Measurements from ENCODE around the gene LELP1.
"Not testable (repeated sequence)": the region's sequence is repeated elsewhere in the genome, so short reads cannot be mapped to it uniquely, and the experiment has no call there.

LELP1 gene
- 0 reads per million in 2 experiments for total RNA-seq

DNA sequence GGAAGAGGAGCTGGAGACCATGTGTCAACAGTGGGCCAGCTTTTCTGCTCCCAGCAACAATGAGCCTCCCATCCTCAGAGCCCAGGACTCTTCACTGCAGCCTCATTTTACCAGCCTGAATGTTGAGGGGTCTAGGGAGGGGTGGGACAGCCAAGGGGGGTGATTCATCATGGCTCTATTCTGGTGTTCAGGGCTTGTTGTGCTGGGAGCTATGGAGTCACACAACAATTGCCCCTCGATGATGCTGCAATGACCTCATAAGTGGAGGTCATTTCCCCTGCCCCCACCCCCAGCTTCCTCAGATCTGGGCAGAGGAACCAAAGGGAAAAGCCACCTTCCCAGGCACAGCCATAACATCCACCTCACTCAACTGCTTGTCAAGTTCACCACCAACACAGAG lies at the start of gene LELP1:
Gene LELP1 (plus strand): TSS at position 301 of the 400 bp plus-strand sequence. CDS start 1,278 bp downstream, outside the sequence.
- no peak for DNase-seq (ENCODE audit: low read depth)

DNA sequence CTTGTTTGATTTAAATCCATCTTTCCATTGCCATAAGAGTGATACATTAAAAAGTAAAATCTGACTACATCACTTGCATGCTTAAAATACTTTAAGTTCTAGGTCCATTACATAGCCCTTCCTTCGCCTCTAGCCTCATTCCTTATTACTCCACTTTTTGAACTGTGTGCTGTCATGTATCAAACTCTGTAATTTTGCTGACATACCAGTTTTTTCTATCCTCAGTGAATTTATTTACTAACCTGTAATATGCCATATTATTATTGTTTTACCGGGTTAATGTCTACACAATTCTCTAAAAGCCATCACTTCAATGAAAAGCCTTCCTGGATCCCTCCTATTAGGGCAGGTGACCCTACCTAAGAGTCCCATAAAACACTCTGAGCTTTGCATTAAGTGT lies 47.7 kb upstream of the LELP1 start:
- no peak for DNase-seq (ENCODE audit: low read depth)

DNA sequence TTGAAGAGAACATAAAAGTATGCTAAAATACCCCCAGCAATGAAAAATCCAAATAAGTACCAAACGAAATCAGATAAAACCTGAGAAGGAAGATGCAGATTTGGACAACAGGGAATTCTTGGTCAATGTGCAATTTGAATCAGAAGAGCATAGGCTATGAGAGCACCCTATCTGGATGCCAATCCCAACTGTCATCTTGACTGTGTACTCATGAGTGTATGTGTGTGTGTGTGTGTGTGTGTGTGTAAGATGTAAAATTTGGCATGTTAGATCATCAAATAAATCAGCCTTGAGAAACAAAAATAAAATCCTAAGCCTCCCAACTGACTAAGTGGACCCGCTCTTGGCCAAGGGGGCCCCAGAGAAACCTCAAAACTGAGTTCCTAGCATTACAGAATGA lies 34.5 kb upstream of the LELP1 start:
- DNase-seq (ENCODE audit: low read depth) = no peak

DNA sequence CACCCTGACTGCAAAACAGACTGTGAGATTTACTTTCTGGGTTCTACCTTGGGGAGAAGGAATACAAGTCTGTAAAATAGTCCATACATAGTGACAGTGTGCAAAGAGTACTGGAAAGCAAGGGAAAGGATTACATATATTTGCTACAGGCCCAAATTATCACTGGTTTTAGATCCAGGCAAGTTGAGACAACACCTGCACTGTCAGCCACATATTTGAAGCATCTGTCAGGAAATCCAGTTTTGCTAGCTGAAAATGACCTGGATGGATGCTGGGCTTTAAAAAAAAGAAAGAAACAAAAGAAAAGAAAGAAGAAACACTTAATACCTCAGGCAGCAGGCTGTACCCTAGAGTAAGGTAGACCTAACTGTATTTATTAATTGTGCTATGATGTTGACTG lies 28.6 kb upstream of the LELP1 start:
- no peak for DNase-seq (ENCODE audit: low read depth)

DNA sequence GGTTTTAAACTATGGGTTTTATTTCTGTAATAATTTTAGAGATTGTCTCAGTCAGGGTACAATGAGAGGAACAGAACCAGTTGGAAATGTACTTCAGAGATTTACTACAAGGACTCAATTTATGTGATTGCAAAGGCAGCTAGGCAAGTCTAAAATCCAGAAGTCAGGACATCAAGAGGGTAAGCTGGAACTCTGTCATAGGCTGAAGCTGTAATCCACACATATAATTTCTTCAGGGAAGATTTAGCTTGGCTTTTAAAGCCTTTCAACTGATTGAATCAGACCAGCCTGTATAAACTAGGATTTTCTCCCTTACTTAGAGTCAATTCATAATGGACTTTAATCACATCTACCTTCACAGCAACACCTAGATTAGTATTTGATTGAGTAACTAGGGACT lies 24.3 kb upstream of the LELP1 start:
- DNase-seq (ENCODE audit: low read depth) = no peak

DNA sequence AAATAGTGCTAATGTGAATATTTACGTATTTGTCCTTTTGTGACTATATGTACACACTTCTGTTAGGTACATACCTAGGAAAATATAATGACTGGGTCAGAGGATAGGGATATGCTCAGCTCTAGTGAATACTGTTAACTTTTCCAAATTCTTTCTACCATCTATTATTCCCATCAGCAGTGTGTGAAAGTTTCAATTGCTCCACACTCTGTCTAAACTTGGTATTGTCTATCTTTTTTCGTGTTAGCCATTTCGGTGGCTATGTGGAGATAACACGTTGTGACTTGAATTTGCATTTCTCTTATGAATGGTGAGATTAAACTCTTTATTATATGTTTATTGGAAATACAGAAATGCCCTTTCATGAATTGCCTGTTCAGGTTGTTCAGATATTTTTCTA lies 22.7 kb upstream of the LELP1 start:
- DNase-seq (ENCODE audit: low read depth) = no peak

DNA sequence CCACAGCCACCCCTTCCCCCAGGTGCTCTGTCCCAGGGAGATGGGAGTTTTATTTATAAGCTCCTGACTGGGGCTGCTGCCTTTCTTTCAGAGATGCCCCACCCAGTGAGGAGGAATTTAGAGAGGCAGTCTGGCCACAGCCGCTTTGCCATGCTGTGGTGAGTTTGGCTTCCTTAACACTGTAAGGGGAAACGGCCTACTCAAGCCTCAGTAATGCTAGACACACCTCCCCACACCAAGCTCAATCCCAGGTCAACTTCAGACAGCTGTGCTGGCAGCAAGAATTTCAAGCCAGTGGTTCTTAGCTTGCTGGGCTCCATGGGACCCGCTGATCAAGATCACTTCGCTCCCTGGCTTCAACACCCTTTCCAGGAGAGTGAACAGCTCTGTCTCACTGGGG lies 14.9 kb upstream of the LELP1 start:
- DNase-seq (ENCODE audit: low read depth) = not testable (repeated sequence)

DNA sequence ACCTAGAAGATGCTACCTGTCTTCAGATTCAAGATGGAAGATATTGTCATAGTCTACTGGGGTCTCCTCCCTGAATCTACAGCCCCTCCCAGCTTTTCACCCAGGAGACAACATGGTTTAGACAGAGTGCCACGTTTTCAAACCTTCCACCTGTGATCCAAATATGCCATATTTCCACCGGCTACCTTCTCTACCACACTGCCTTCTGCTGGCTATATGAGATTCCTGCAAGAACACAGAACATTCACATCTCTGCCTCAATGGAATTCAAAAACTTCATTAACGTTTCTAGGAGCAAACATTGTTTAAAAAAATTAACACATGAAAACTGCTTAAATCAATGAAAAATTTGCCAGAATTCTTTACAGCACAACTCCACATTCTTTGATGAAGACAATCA lies 12.9 kb upstream of the LELP1 start:
- no peak for DNase-seq (ENCODE audit: low read depth)

DNA sequence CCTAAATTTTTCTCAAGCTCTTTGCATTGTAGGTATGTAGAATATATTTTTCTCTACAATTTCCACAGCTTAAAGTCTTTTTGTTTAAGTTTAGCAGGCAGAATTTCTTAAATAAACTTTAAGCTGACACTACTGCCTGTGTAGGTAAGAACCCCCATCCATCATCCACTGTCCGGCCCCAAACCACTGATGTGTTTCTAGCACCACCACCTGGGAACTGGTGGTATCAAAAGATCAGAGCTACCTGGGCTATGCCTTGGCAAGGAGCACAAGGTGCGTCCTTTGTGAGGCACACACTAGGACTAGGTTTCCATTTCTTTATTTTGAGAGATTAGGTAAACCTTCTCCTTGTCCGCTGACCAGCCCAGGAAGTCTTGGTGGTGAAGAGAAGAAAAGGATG lies 10.5 kb upstream of the LELP1 start:
- no peak for DNase-seq (ENCODE audit: low read depth)

DNA sequence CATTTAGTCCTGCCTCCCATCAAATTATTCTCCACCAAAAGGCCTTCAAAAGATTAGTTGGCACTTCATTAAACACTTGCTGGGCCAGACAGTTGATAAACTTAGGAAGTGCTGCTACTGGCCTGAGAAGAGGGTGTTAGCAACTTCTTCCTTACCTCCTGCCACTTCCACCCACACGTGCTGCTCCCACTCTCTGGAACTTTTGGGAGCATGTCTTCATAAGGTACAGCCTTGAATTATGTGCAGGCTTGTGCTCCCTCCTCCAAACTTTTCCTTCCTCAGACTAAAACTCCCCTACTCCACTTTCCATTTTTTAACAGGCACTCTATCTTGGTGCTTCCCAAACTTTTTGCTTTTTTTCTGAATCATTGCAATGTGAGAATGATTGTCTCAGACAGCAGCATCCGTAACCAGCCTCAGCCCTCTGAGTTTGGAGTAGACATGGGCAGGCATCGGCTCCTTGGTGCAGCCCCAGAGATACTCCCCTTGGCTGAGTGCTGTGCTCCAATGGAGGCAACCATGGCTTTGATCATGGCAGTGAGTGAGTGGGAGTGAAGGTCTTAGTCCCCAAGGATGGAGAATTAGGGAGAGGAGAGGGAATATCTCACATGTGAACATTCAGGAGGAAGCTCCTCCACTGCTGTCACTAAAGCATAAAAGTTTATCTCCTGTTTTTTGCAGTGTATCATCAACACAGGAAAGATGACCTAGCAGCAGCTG lies 8.7 kb upstream of the LELP1 start:
- DNase-seq (ENCODE audit: low read depth) = no peak

DNA sequence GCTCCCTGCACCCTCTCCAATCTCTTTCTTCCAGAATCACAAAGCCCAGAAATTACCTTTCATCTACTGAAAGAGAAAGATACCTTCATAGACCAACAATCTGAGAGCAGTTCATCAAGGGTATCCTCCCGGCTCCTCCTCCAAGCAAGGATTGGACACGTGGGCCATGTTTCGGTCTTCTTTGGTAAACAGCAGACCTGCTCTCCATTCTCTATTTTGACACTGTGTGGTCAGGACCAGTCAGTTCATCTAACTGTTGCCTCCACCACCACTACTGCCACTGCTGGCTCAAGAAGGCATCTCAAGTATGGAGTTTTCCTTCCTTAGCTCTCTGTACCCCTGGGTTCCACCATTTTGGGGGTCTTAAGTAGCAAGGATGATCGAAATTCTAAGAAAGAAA lies 8.0 kb upstream of the LELP1 start:
- no peak for DNase-seq (ENCODE audit: low read depth)

DNA sequence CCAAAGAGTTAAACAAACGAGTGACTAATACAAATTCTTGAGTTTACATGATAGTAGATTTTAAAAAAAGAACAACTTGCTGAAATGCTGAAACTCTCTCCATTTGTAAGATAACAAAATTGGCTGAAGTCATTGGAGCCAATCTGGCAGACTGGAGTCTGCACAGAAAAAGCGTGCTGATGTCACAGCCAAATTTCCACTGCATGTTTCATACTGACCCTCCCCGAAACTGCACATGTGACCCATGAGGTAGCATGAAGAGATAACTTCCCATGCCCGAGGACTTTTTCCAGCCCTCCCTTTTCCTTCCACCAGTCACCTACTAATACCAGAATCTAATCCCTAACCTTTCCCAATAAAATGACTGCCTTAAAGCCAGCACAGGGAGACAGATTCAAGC lies 1.2 kb upstream of the LELP1 start:
- DNase-seq (ENCODE audit: low read depth) = no peak

DNA sequence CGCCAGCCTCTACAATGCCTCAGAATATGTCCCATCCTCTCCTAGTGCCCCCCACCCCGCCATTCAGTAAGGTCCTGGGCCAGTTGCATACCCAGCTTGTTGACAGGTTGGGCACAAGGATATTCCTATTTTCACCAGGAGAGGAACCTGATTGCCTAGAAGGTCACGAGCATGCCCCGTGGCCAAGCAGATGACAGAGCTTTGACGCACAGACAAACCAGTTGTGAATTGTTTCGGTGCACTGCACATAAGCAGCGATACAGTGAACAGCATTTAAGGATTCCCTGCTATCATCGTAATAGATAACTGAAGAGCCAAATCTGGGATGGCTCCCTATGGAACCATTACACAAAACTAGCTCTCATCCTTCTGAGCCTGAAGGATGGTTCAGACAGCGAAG lies 3.4 kb downstream of the LELP1 start:
- DNase-seq (ENCODE audit: low read depth) = no peak

DNA sequence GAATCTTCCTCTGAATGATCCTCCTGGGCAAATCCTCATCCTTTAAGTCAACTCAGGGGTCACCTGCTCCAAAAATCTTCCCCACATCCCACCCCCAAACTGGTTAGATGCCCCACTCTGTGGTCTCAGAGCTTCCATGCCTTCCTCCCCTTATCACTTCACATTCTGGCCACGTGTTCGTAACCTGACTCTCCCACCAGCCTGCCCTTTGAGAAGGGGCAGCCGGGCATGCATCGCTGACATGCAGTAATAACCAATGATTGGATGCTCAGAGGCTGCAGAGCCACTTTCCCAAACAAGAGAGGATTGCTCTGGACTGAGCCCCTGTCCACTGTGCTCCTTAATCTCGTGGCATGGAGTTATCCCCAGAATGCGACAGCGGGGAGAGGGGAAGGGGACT lies 7.0 kb downstream of the LELP1 start:
- no peak for DNase-seq (ENCODE audit: low read depth)

DNA sequence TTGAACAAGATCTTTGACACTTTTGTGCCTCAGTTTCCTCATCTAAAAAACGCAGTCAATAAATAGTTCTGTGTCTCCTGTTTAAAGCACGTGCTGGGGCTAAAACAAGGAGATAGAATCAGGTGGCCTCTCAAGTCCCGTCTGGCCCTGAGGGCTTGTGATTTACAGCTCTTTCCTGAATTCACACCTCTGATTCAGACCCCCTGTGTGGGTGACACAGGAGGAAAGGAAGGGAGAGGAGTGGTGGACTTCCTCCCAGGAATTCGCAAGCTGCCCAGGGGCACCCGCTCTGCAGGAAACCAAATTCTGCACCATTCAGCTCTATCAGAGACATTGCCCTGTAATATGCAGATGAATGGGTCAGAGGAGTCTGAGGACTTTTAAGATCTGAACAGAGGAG lies 9.0 kb downstream of the LELP1 start:
- no peak for DNase-seq (ENCODE audit: low read depth)

DNA sequence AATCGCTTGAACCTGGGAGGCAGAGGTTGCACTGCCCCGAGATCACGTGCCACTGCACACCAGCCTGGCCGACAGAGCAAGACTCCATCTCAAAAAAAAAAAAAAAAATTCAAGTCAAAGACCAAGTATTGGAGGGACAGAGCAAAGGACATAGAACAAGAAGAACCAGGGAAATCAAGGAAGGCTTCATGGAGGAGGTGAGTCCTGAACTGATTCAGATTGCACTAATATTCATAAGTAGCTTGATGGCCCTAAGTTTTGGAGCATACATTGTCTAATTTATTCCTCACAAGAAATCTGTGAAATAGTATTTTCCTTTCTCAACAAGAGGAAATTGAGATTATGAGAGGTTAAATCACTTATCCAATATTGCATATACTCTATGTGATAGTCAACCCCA lies 10.3 kb downstream of the LELP1 start:
- no peak for DNase-seq (ENCODE audit: low read depth)

DNA sequence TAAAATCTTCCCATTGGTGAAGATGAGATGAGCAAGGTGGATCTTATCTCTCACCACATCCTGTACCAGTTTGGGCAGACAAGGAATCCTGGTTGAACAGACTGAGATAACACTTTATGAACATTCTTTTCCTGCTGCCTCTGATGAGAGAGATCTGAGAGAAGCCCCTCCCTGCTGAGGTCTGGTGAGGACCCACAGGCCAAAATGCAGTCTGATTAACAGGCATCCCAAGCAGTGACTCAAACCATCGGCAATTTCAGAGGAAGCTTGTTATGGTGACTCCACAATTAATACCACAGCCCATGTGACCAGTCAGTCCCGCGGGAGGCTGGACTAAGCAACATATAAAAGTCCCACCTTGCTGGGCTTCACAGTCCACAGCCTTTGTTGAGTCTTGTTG lies 14.0 kb downstream of the LELP1 start, which contains the start of gene PRR9:
Gene PRR9 (plus strand): TSS at position 373 of the 400 bp plus-strand sequence. CDS start 561 bp downstream, outside the sequence.
- no peak for DNase-seq (ENCODE audit: low read depth)

DNA sequence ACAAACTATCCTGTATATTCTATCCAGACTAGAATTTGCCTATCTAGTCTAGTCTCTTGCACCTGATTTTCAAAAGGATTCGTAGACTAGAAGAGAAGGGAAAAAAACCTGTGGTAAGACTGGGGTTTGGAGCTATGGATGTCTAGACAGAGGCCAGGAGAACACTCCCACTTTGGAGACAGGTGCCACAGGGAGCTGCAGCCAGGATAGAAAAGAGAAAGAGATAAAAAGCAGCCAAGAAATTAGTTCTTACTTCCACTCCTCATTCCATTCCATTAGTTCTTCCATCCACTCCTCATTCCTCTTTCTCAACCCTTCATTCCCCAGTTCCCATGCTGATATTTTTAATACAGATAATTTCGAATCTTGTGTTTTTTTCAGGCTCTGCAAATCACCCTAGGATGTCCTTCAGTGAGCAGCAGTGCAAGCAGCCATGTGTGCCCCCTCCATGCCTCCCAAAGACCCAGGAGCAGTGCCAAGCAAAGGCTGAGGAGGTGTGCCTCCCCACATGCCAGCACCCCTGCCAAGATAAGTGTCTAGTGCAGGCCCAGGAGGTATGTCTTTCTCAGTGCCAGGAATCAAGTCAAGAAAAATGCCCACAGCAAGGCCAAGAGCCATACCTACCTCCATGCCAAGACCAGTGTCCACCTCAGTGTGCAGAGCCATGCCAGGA lies 14.7 kb downstream of the LELP1 start:
- no peak for DNase-seq (ENCODE audit: low read depth)

DNA sequence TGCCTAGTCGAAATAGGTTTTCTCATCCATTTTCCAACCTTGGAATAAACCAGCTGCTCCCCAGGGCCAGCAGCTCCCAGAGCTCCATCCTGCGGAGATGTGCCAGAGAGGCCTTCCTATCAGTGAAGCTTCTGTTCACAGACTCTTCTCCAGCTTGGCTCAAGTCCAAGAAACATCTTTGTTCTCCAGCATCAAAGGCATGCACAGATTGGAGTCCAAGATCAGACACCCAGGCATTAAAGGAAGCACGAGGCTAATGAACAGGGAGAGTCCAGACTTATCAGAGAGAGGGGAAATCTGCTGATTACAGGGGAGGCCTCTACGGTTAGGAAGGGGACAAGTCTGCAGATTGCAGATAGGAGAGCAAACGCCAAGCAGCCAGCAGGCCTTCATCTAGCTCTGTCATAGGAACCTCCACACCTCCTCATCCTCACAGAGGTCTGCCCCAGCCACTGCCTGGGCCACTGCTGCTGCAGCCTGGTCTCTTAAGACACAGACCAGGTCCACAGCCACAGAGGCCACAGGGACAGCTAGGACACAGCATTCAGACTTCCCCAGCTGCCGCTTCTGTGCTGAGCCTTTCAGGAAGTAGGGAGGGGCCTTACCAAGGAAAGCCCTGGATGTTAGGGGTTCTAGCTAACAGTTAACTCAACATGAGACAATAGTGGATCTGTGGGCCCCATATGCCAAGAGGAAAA lies 17.5 kb downstream of the LELP1 start:
- no peak for DNase-seq (ENCODE audit: low read depth)

DNA sequence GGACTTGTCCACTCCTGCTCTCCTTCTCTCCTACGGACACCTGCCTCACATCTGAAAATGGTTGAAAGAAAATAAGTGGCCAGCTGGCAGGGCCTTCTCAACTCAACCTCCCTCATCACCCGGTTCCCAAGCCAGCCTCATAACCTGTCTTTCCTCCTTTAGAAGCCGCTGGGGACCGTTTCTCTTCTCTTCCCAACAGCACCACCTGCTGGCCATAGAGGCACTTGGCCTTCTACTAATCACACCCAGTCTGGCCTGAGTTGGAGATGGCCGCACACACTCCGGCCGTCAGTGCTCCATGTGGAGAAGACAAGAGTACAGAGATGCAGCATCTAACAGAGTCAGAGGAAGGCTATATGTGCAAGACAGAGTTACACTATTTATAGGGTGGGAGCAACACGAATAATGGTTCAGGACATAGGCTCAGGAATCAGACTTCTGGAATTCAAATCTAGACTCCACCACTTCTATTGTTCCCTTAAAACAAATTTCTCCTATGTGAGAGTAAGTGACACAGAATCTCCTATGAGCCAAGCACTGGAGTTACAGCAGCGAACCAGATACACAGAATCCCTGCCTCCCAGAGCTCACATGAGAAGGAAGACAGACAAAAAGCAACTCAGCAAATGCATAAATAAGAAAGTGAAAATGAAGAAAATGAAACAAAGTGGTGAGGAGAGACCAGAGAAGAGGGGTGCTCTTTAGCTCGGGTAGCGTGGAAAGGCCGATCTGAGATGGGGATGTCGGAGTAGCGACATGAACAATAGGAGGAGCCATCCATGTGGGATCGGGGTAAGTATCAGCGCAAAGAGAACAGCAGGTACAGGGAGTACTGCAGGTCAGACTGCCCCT lies 20.0 kb downstream of the LELP1 start:
- peak; percentile 17 for DNase-seq (ENCODE audit: low read depth)

DNA sequence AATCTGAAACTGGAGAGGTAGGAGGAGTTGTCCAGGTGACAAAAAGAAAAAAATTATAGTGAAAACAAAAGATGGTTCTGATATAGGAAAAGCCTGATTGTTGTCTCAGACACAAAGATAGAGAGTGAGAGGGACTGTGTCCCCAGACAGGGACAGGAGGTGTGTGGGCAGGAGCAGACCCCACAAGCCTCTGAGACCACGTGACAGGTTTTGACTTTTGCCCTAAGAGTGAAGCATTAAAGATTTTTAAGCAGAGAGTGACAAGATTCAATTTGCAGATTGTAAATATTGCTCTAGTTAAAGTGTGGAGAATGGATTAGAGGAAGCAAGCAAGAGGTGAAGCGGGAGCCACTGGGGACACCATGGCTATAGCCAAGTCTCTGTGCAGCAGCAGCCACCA lies 24.6 kb downstream of the LELP1 start:
- no peak for DNase-seq (ENCODE audit: low read depth)

DNA sequence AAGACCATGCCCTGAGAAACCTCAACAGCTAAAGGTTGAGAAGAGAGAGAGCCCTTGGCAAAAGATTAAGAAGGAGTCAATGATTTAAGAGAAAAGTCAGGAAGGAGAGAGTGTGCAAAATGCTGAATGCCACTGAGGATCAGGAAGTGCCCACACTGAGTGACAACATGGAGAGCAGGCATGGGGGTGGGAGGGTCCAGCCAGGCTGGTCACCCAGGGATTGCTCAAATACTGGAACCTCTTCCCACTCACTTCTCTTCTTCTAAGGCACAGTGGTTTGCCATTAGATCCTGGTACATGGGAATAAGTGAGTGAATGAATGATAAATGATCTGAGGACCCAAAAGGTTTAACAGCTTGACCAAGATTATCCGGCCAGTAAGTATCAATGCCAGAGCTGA lies 25.3 kb downstream of the LELP1 start:
- no peak for DNase-seq (ENCODE audit: low read depth)

Data from T follicular helper cell (primary cell).